K562 (cell line): ENCODE results near the gene FASTKD3. TPM values are rescaled to one million over a fixed set of nuclear protein-coding genes. Genes with fewer than 3 reads are reported as not detected.

Experiments
- ATAC-seq: fragments of 200-7000 bp; cut with Tn5 transposase; 3 replicates; pipeline ENCODE4 v1.9.1; 2020; ENCODE audit warnings: moderate library complexity
- BruUV-seq: library from RNA; stranded (reverse); fragments of 400-500 nt; replicated peaks from 2 replicates; lab custom pipeline; 2021; lab: Mats Ljungman, UMichigan
- CTCF ChIA-PET: fragments of 300-600 bp; formaldehyde crosslinking; extraction: SDS; loops from one replicate; lab custom pipeline; 2021; ENCODE audit warnings: low intra/inter-chr PET ratio; lab: Yijun Ruan, JAX
- POLR2A ChIA-PET: fragments of 300-600, 350-650 bp; sonication (Branson Sonifier 250); formaldehyde crosslinking; extraction: SDS; loops from one replicate; lab custom pipeline; 2021; ENCODE audit warnings: antibody characterized with exemption, inconsistent platforms; lab: Yijun Ruan, JAX
- DNase-seq, 4 experiments: peaks; one replicate each; pipeline versions ENCODE4 v3.0.0 to v3.0.0-alpha.2; 2011 to 2018; ENCODE audit warnings: low spot score in 3 of 4, mixed read lengths in 3 of 4; ENCODE audit errors: extremely low read depth in 1 of 4
- FAIRE-seq: peaks from 2 replicates; lab custom pipeline; 2011; peaks lifted over from hg19 to GRCh38; lab: Jason Lieb, UNC
- H2AFZ ChIP-seq: 2 replicates; pipeline ENCODE4 v1.6.0; 2011; ENCODE audit warnings: low read depth, low read length, control low read depth, inconsistent platforms
- H3K27ac ChIP-seq: fragments of 200-600 bp; 3 replicates; pipeline ENCODE4 v1.8.0; 2011; ENCODE audit warnings: low read depth, mild to moderate bottlenecking, control low read depth, inconsistent platforms, low read length, moderate library complexity, mixed read lengths; ENCODE audit errors: extremely low read depth
- H3K27me3 ChIP-seq, 2 experiments: fragments of 300-600 bp in 1 of 2; 2 replicates in 1 of 2; 3 replicates in 1 of 2; pipeline versions ENCODE4 v1.6.0 to v1.8.0; 2011; ENCODE audit warnings: inconsistent platforms in 2 of 2, low read length in 2 of 2, mild to moderate bottlenecking in 1 of 2, mixed read lengths in 1 of 2, moderate library complexity in 1 of 2; ENCODE audit not compliant: control insufficient read depth in 2 of 2, insufficient read depth in 2 of 2
- H3K36me3 ChIP-seq: fragments of 300-600 bp; 3 replicates; pipeline ENCODE4 v1.8.0; 2011; ENCODE audit warnings: mild to moderate bottlenecking, low read length, inconsistent platforms; ENCODE audit not compliant: control insufficient read depth, insufficient read depth
- H3K4me1 ChIP-seq, 2 experiments: fragments of 200-600 bp in 1 of 2; replicated peaks in 1 of 2; 2 replicates in 1 of 2; 3 replicates in 1 of 2; pipeline versions ENCODE4 v1.5.1 to v1.8.0; 2011; ENCODE audit warnings: inconsistent platforms in 2 of 2, low read length in 2 of 2, mild to moderate bottlenecking in 1 of 2, mixed read lengths in 1 of 2, moderate library complexity in 1 of 2; ENCODE audit not compliant: control insufficient read depth in 2 of 2, insufficient read depth in 2 of 2
- H3K4me2 ChIP-seq: 2 replicates; pipeline ENCODE4 v1.6.1; 2011; ENCODE audit warnings: low read length, control low read depth, inconsistent platforms, mixed read lengths; ENCODE audit not compliant: insufficient read depth
- H3K4me3 ChIP-seq: fragments of 200-600 bp; sonication (generic), shearing (Covaris generic); 2 replicates; pipeline ENCODE4 v1.5.1; 2016; ENCODE audit warnings: control low read depth, inconsistent platforms
- H3K79me2 ChIP-seq: fragments of 200-600 bp; 3 replicates; pipeline ENCODE4 v1.8.0; 2011; ENCODE audit warnings: low read length, inconsistent platforms; ENCODE audit not compliant: control insufficient read depth, insufficient read depth
- H3K9ac ChIP-seq, 2 experiments: 2 replicates each; pipeline versions ENCODE4 v1.6.0 to v1.6.1; 2011; ENCODE audit warnings: low read depth in 2 of 2, low read length in 2 of 2, control low read depth in 1 of 2, inconsistent platforms in 1 of 2, mild to moderate bottlenecking in 1 of 2, mixed read lengths in 1 of 2; ENCODE audit not compliant: insufficient read depth in 1 of 2
- H3K9me1 ChIP-seq: one replicate; pipeline ENCODE4 v1.6.0; 2011; ENCODE audit warnings: inconsistent platforms, mild to moderate bottlenecking, low read length, moderate library complexity; ENCODE audit not compliant: control insufficient read depth, insufficient read depth
- H3K9me3 ChIP-seq: replicated peaks from 2 replicates; pipeline ENCODE4 v1.5.1; 2011; ENCODE audit warnings: low read depth, low read length, inconsistent platforms; ENCODE audit not compliant: control insufficient read depth, insufficient read depth
- H4K20me1 ChIP-seq: replicated peaks from 2 replicates; pipeline ENCODE4 v1.6.1; 2011; ENCODE audit warnings: low read length, inconsistent platforms, mixed read lengths; ENCODE audit not compliant: control insufficient read depth, insufficient read depth
- EGR1 ChIP-seq: fragments of 450-650 bp; conservative IDR thresholded peaks from 2 replicates; pipeline ENCODE4 v1.6.1; 2017; ENCODE audit warnings: mild to moderate bottlenecking
- ELF1 ChIP-seq: fragments of 200-800 bp; sonication (Bioruptor generic); IDR thresholded peaks from 2 replicates; pipeline ENCODE4 v1.6.1; 2016; ENCODE audit warnings: missing genetic modification characterization, missing compliant biosample characterization
- ERF ChIP-seq: fragments of 450-650 bp; formaldehyde crosslinking; IDR thresholded peaks from 2 replicates; pipeline ENCODE4 v1.4.0; 2020; ENCODE audit warnings: mild to moderate bottlenecking, mixed read lengths
- FOS ChIP-seq: IDR thresholded peaks from 3 replicates; pipeline ENCODE4 v1.6.1; 2011; ENCODE audit not compliant: insufficient read length; ENCODE audit errors: extremely low read depth
- FOXJ2 ChIP-seq: fragments of 200-800 bp; sonication (Bioruptor generic); IDR thresholded peaks from 2 replicates; pipeline ENCODE4 v1.6.1; 2016; ENCODE audit warnings: missing genetic modification characterization, missing compliant biosample characterization
- FOXJ3 ChIP-seq: sonication (generic); formaldehyde crosslinking; IDR thresholded peaks from 2 replicates; pipeline ENCODE4 v1.4.0; 2020; ENCODE audit warnings: mild to moderate bottlenecking, missing genetic modification reagents
- HCFC1 ChIP-seq: IDR thresholded peaks from 2 replicates; pipeline ENCODE4 v1.6.1; 2012; ENCODE audit warnings: low read depth, low read length, improper control_type of control experiment
- MED1 ChIP-seq: sonication (generic); formaldehyde crosslinking; IDR thresholded peaks from 2 replicates; pipeline ENCODE4 v1.8.1; 2023; ENCODE audit warnings: missing genetic modification reagents, borderline replicate concordance
- MTA1 ChIP-seq: fragments of 450-650 bp; IDR thresholded peaks from 2 replicates; pipeline ENCODE4 v1.6.1; 2017; ENCODE audit warnings: borderline replicate concordance
- MYBL2 ChIP-seq, 2 experiments: fragments of 450-650 bp in 1 of 2; sonication (generic) in 1 of 2; formaldehyde crosslinking in 1 of 2; IDR thresholded peaks; 2 replicates each; pipeline versions ENCODE4 v1.6.1 to v1.8.1; 2017 to 2022; ENCODE audit warnings: borderline replicate concordance in 1 of 2, inconsistent platforms in 1 of 2, low read depth in 1 of 2, mild to moderate bottlenecking in 1 of 2, missing genetic modification reagents in 1 of 2, moderate library complexity in 1 of 2
- PHB2 ChIP-seq: fragments of 450-650 bp; IDR thresholded peaks from 2 replicates; pipeline ENCODE4 v1.6.1; 2017; ENCODE audit warnings: low read depth
- RBM15 ChIP-seq: fragments of 200-400 bp; formaldehyde crosslinking; IDR thresholded peaks from 2 replicates; pipeline ENCODE4 v1.6.1; 2018; ENCODE audit warnings: mild to moderate bottlenecking, low read length, moderate library complexity; ENCODE audit not compliant: insufficient read depth
- RCOR1 ChIP-seq, 2 experiments: IDR thresholded peaks; 2 replicates each; pipeline ENCODE4 v1.6.1; 2012; ENCODE audit warnings: low read depth in 2 of 2, low read length in 2 of 2, borderline replicate concordance in 1 of 2, improper control_type of control experiment in 1 of 2
- ZFP1 ChIP-seq: fragments of 450-650 bp; formaldehyde crosslinking; IDR thresholded peaks from 2 replicates; pipeline ENCODE4 v1.4.0; 2020; ENCODE audit warnings: mild to moderate bottlenecking, mixed read lengths
- WGBS: fragments of 100-300 bp; shearing (Covaris generic); methylation state at CpG from one replicate; pipeline ENCODE4 v1.1.6; 2016; ENCODE audit warnings: low coverage, mixed read lengths; ENCODE audit not compliant: insufficient coverage; ENCODE audit errors: missing lambda C conversion rate; 5-methylcytosine and 5-hydroxymethylcytosine counted together
- in situ Hi-C: fragments of 300-500 bp; cut with MboI; formaldehyde crosslinking; loops from 4 replicates; pipeline ENCODE4 v1.15.0; 2018; ENCODE audit warnings: inconsistent platforms, mixed read lengths
- intact Hi-C: fragments of 100-400 bp; cut with micrococcal nuclease; formaldehyde crosslinking; loops from 2 replicates; pipeline ENCODE4 v1.14.2; 2022
- polyA plus RNA-seq, 8 experiments: library from polyadenylated mRNA; depleted of rRNA in 4 of 8; stranded (reverse) in 5 of 8; unstranded in 3 of 8; fragments of >200 nt; fragmentation: Nextera tagmentation in 2 of 8; fragmentation: Illumina TruSeq in 1 of 8; extraction: Ambion mirVana in 2 of 8; extraction: Trizol in 1 of 8; gene quantifications; 2 replicates each; pipeline versions ENCODE4 v1.2.1 to v1.2.3, GENCODE V29; 2011 to 2014; ENCODE audit warnings: inconsistent platforms in 1 of 8, missing spikeins in 1 of 8
- total RNA-seq, 7 experiments: library from RNA; depleted of rRNA in 6 of 7; stranded (reverse); fragments of >200 nt in 6 of 7; fragmentation: Illumina TruSeq in 2 of 7; extraction: Trizol in 2 of 7; gene quantifications; 2 replicates each; pipeline versions ENCODE4 v1.2.1 to v1.2.3, GENCODE V29; 2011 to 2021; ENCODE audit warnings: low replicate concordance in 1 of 7
- TF ChIP-seq, protein P1 (sequence below): fragments of 450-650 bp; formaldehyde crosslinking; IDR thresholded peaks from 2 replicates; pipeline ENCODE4 v1.4.0; 2020; ENCODE audit warnings: mild to moderate bottlenecking, moderate library complexity
- TF ChIP-seq, protein P2 (sequence below): sonication (generic); formaldehyde crosslinking; IDR thresholded peaks from 2 replicates; pipeline ENCODE4 v1.8.0; 2023; ENCODE audit warnings: mild to moderate bottlenecking, missing genetic modification reagents

Gene FASTKD3
- total and polyA plus RNA-seq, 9 of the 15 experiments (the other 6 are each of a cell fraction or from before 2014, with no cell fraction given), result 17.1 to 149 (median 47.5) TPM

DNA sequence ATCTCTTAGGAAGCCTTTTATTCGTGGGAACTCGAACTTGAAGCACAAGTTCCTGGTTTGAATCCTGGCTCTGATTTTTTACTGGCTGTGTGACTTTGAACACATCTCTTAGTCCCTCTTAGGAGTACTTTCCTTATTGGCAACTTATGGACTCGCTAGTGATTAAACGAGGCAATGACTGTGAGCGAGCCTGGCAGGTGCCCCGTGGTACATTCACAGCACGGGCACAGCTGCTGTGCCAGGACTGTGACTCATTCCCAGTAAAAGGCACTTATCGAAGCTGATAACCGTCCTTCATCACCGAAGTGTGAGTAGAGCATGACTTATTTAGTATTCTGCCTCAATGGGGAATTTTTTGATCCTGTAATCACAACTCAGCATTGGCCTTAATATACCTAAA is 40.6 kb downstream of the FASTKD3 start:
- Histone ChIP-seq H2AFZ (no peak overlapping the region), H3K79me2 (no peaks in the 10 kb centered on the region), H3K9me1 (no peaks in the 10 kb centered on the region), H3K9me3 (no peaks in the 10 kb centered on the region), H3K4me2 (no peak overlapping the region), H3K4me1 (no peaks in the 10 kb centered on the region), H3K4me3 (no peak overlapping the region), H3K36me3 (no peaks in the 10 kb centered on the region), H3K9ac (no peak overlapping the region), H3K27me3 (peaks cover 14 to 62% of the 10 kb centered on the region in 2 experiments)
- intact Hi-C loops, result no loop called here
- WGBS, result 1% methylated on average over 10 of the region's 10 CpGs
- DNase-seq, result no peak
- in situ Hi-C loops, result no loop called here
- POLR2A ChIA-PET, result interaction anchor here (1.3 kb wide), 1 partner anchor 41 kb away, joined by 4 read pairs; the partner anchor contains the start of genes FASTKD3 and MTRR
- BruUV-seq, result no TSS peak
- no peak for ATAC-seq
- TF ChIP-seq, protein P1, sequence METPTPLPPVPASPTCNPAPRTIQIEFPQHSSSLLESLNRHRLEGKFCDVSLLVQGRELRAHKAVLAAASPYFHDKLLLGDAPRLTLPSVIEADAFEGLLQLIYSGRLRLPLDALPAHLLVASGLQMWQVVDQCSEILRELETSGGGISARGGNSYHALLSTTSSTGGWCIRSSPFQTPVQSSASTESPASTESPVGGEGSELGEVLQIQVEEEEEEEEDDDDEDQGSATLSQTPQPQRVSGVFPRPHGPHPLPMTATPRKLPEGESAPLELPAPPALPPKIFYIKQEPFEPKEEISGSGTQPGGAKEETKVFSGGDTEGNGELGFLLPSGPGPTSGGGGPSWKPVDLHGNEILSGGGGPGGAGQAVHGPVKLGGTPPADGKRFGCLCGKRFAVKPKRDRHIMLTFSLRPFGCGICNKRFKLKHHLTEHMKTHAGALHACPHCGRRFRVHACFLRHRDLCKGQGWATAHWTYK (CRISPR knock-in tag), result no peak
- no peak for TF ChIP-seq FOS
- TF ChIP-seq EGR1, result no peak
- no peak for TF ChIP-seq FOXJ3
- TF ChIP-seq PHB2, result no peak
- TF ChIP-seq RBM15, result no peak
- TF ChIP-seq ERF, result no peak
- no peak for TF ChIP-seq MED1 (CRISPR knock-in tag)
- TF ChIP-seq, protein P2, sequence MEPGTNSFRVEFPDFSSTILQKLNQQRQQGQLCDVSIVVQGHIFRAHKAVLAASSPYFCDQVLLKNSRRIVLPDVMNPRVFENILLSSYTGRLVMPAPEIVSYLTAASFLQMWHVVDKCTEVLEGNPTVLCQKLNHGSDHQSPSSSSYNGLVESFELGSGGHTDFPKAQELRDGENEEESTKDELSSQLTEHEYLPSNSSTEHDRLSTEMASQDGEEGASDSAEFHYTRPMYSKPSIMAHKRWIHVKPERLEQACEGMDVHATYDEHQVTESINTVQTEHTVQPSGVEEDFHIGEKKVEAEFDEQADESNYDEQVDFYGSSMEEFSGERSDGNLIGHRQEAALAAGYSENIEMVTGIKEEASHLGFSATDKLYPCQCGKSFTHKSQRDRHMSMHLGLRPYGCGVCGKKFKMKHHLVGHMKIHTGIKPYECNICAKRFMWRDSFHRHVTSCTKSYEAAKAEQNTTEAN (CRISPR knock-in tag), result no peak
- no peak for TF ChIP-seq FOXJ2 (tag)
- TF ChIP-seq MYBL2 (IDR thresholded peaks at IDR 0.05; ENCODE audit: low read depth), result no peak
- no peak for TF ChIP-seq MYBL2 (CRISPR knock-in tag; IDR thresholded peaks at IDR 0.05; ENCODE audit: borderline replicate concordance)
- no peak for TF ChIP-seq RCOR1 (IDR thresholded peaks at IDR 0.05; ENCODE audit: borderline replicate concordance in 1 of 2, low read depth in 2 of 2, low read length in 2 of 2)
- no peak for TF ChIP-seq ZFP1 (CRISPR knock-in tag)
- no peak for TF ChIP-seq HCFC1
- no peak for TF ChIP-seq ELF1 (tag)
- TF ChIP-seq MTA1, result no peak
- TF ChIP-seq, all 486 proteins: peak for 0
- Histone ChIP-seq H3K27ac (no peak overlapping the region), H4K20me1 (no peaks in the 10 kb centered on the region)
- FAIRE-seq, result no peak
- CTCF ChIA-PET, result no interaction called here
